Caco-2 (cell line): Measurements from ENCODE around the gene NOXA1. TPM values are rescaled to one million over a fixed set of nuclear protein-coding genes. Genes with fewer than 3 reads are reported as not detected.

ENCODE experiments used
- BruUV-seq: library from RNA; stranded (reverse); fragments of 400-500 nt; replicated peaks from 2 replicates; lab custom pipeline; 2021; lab: Mats Ljungman, UMichigan
- CTCF ChIA-PET: fragments of 300-600 bp; sonication (Branson Sonifier 250); formaldehyde crosslinking; loops from one replicate; lab custom pipeline; 2022; ENCODE audit warnings: antibody characterized with exemption; lab: Charles Lee
- POLR2A ChIA-PET: fragments of 300-600 bp; sonication (Branson Sonifier 250); formaldehyde crosslinking; loops from one replicate; lab custom pipeline; 2022; ENCODE audit warnings: antibody characterized with exemption; lab: Charles Lee
- DNase-seq, 2 experiments: peaks; one replicate each; pipeline versions ENCODE4 v3.0.0 to v3.0.0-alpha.2; 2020 to 2022
- H3K27me3 ChIP-seq: replicated peaks from 2 replicates; pipeline ENCODE4 v1.6.0; 2011; ENCODE audit warnings: low read length; ENCODE audit not compliant: control insufficient read depth, insufficient read depth
- H3K36me3 ChIP-seq: 2 replicates; pipeline ENCODE4 v1.5.1; 2011; ENCODE audit warnings: low read length; ENCODE audit not compliant: control insufficient read depth, insufficient read depth
- H3K4me1 ChIP-seq: fragments of 250-450 bp; sonication (Bioruptor Pico); 2 replicates; pipeline ENCODE4 v1.5.1; 2020; ENCODE audit warnings: mild to moderate bottlenecking
- H3K4me3 ChIP-seq: 2 replicates; pipeline ENCODE4 v1.5.1; 2011; ENCODE audit warnings: low read depth, mild to moderate bottlenecking, control low read depth, low read length
- H3K9me3 ChIP-seq: fragments of 250-450 bp; sonication (Bioruptor Pico); 2 replicates; pipeline ENCODE4 v1.5.1; 2020; ENCODE audit warnings: mild to moderate bottlenecking, moderate library complexity
- H3K27ac Mint-ChIP-seq: one replicate; pipeline ENCODE4 v1.8.0; 2022; ENCODE audit warnings: mixed read lengths; ENCODE audit not compliant: unreplicated experiment
- H3K27me3 Mint-ChIP-seq: one replicate; pipeline ENCODE4 v1.8.0; 2022; ENCODE audit warnings: mixed read lengths; ENCODE audit not compliant: insufficient read depth, unreplicated experiment
- H3K36me3 Mint-ChIP-seq: one replicate; pipeline ENCODE4 v1.8.0; 2022; ENCODE audit warnings: mild to moderate bottlenecking, mixed read lengths; ENCODE audit not compliant: insufficient read depth, unreplicated experiment
- H3K4me1 Mint-ChIP-seq: one replicate; pipeline ENCODE4 v1.8.0; 2022; ENCODE audit warnings: low read depth, mixed read lengths; ENCODE audit not compliant: unreplicated experiment
- H3K4me3 Mint-ChIP-seq: one replicate; pipeline ENCODE4 v1.8.0; 2022; ENCODE audit warnings: mild to moderate bottlenecking, moderate library complexity, mixed read lengths; ENCODE audit not compliant: unreplicated experiment
- H3K9me3 Mint-ChIP-seq: one replicate; pipeline ENCODE4 v1.8.0; 2022; ENCODE audit warnings: mixed read lengths; ENCODE audit not compliant: unreplicated experiment
- CTCF ChIP-seq, 2 experiments: fragments of 200-600 bp in 1 of 2; IDR thresholded peaks; 1 replicate in 1 of 2; 2 replicates in 1 of 2; pipeline versions ENCODE4 v1.5.1 to v1.8.0; 2011 to 2022; ENCODE audit warnings: antibody characterized with exemption in 1 of 2, control low read depth in 1 of 2, inconsistent platforms in 1 of 2, low read depth in 1 of 2, low read length in 1 of 2, mild to moderate bottlenecking in 1 of 2, moderate library complexity in 1 of 2; ENCODE audit not compliant: insufficient read depth in 1 of 2, severe bottlenecking in 1 of 2, unreplicated experiment in 1 of 2
- intact Hi-C: fragments of 100-400 bp; cut with micrococcal nuclease; formaldehyde crosslinking; loops from one replicate; pipeline ENCODE4 v1.10.0; 2022; ENCODE audit not compliant: unreplicated experiment
- total RNA-seq: library from RNA; stranded (reverse); gene quantifications from 2 replicates; pipeline ENCODE4 v1.2.3, GENCODE V29; 2022

The NOXA1 gene
- total RNA-seq, 1 experiment from 2014 or later, result 8.6 TPM

- intact Hi-C loops, result no loop called here
- CTCF ChIA-PET, result no interaction called here
These were observed 52.5 kb downstream of the NOXA1 start for GRCh38 chr9:137475666-137476065.

GRCh38 chr9:137476856-137477255 lies 53.7 kb downstream of the NOXA1 start:
- H3K27ac Mint-ChIP-seq, result no peak overlapping the region
- peaks cover 7% of the 10 kb centered on the region for H3K4me1 Mint-ChIP-seq
- no peaks in the 10 kb centered on the region for H3K36me3 ChIP-seq
- ChIA-PET CTCF (no interaction called here), POLR2A (no interaction called here)
- peaks cover 23% of the 10 kb centered on the region for H3K9me3 ChIP-seq
- no peak for TF ChIP-seq CTCF (IDR thresholded peaks at IDR 0.05; ENCODE audit: insufficient read depth in 1 of 2, low read depth in 1 of 2, low read length in 1 of 2, severe bottlenecking in 1 of 2, unreplicated experiment in 1 of 2)
- no peaks in the 10 kb centered on the region for H3K27me3 ChIP-seq
- no peak overlapping the region for H3K4me3 Mint-ChIP-seq
- no peak for DNase-seq
- no peak overlapping the region for H3K4me3 ChIP-seq
- peaks cover 4% of the 10 kb centered on the region for H3K36me3 Mint-ChIP-seq
- H3K4me1 ChIP-seq, result peaks cover 11% of the 10 kb centered on the region; the same call in 1 of the 2 replicates
- peaks cover 35% of the 10 kb centered on the region for H3K9me3 Mint-ChIP-seq
- no peaks in the 10 kb centered on the region for H3K27me3 Mint-ChIP-seq
- BruUV-seq, result no TSS peak
- intact Hi-C loops, result no loop called here

More at GRCh38 chr9:137475666-137476065, 52.5 kb downstream of the NOXA1 start:
- Histone ChIP-seq H3K36me3 (no peaks in the 10 kb centered on the region), H3K4me3 (no peak overlapping the region), H3K27me3 (no peaks in the 10 kb centered on the region), H3K9me3 (peaks cover 23% of the 10 kb centered on the region), H3K4me1 (peaks cover 11% of the 10 kb centered on the region; the same call in 1 of the 2 replicates)
- H3K9me3 Mint-ChIP-seq, result peaks cover 35% of the 10 kb centered on the region
- H3K27me3 Mint-ChIP-seq, result no peaks in the 10 kb centered on the region
- no peak overlapping the region for H3K4me3 Mint-ChIP-seq
- DNase-seq, result no peak
- peaks cover 7% of the 10 kb centered on the region for H3K4me1 Mint-ChIP-seq
- POLR2A ChIA-PET, result no interaction called here
- H3K36me3 Mint-ChIP-seq, result peaks cover 4% of the 10 kb centered on the region
- no peak overlapping the region for H3K27ac Mint-ChIP-seq
- TF ChIP-seq CTCF (IDR thresholded peaks at IDR 0.05; ENCODE audit: insufficient read depth in 1 of 2, low read depth in 1 of 2, low read length in 1 of 2, severe bottlenecking in 1 of 2, unreplicated experiment in 1 of 2), result no peak
- BruUV-seq, result no TSS peak

- H3K36me3 ChIP-seq, result no peaks in the 10 kb centered on the region
- no TSS peak for BruUV-seq
- H3K4me1 ChIP-seq, result peaks cover 11% of the 10 kb centered on the region; the same call in 1 of the 2 replicates
- ChIA-PET CTCF (no interaction called here), POLR2A (interaction anchor here (0.6 kb wide), 1 partner anchor 237 kb away, joined by 10 read pairs; the partner anchor contains the start of gene TUBB4B)
- H3K36me3 Mint-ChIP-seq, result peaks cover 4% of the 10 kb centered on the region
- H3K4me3 Mint-ChIP-seq, result no peak overlapping the region
- H3K27ac Mint-ChIP-seq, result no peak overlapping the region
- H3K27me3 ChIP-seq, result no peaks in the 10 kb centered on the region
- H3K4me1 Mint-ChIP-seq, result peaks cover 7% of the 10 kb centered on the region
- DNase-seq, result peak in 1 of 2 experiments; percentile 29
- no peak overlapping the region for H3K4me3 ChIP-seq
- peaks cover 22% of the 10 kb centered on the region for H3K9me3 ChIP-seq
- no peaks in the 10 kb centered on the region for H3K27me3 Mint-ChIP-seq
- peaks cover 31% of the 10 kb centered on the region for H3K9me3 Mint-ChIP-seq
- TF ChIP-seq CTCF (IDR thresholded peaks at IDR 0.05; ENCODE audit: insufficient read depth in 1 of 2, low read depth in 1 of 2, low read length in 1 of 2, severe bottlenecking in 1 of 2, unreplicated experiment in 1 of 2), result no peak
- intact Hi-C loops, result no loop called here
These were observed 54.8 kb downstream of the NOXA1 start for GRCh38 chr9:137477778-137478612.
